ENCODE data around the gene SEZ6.

- TF ChIP-seq CTCF (conservative IDR thresholded peaks at IDR 0.05) (no peak), EZH2 (IDR thresholded peaks at IDR 0.05; ENCODE audit: low read depth) (no peak)
These were observed 23.6 kb downstream of the SEZ6 start for GRCh38 chr17:28982131-28982793.

All from PC-9 (cell line).